HG03103 (cell line): Measurements from ENCODE around the gene RBMS3.
"Not testable (repeated sequence)": the region's sequence is repeated elsewhere in the genome, so short reads cannot be mapped to it uniquely, and the experiment has no call there.

ENCODE experiments used
- ATAC-seq: cut with Tn5 transposase; IDR thresholded peaks from one replicate; pipeline ENCODE4 v1.9.1; 2021; ENCODE audit warnings: low read depth; ENCODE audit not compliant: unreplicated experiment

RBMS3 gene

GRCh38 chr3:29307295-29307694 lies 26.4 kb downstream of the RBMS3 start:
- ATAC-seq: no peak

- ATAC-seq: no peak
These were observed 30.0 kb downstream of the RBMS3 start for GRCh38 chr3:29310865-29311264.

- no peak for ATAC-seq
These were observed 30.9 kb downstream of the RBMS3 start for GRCh38 chr3:29311795-29312194.

- ATAC-seq: no peak
These were observed 31.5 kb downstream of the RBMS3 start for GRCh38 chr3:29312395-29312794.

- no peak for ATAC-seq
These were observed 32.1 kb downstream of the RBMS3 start for GRCh38 chr3:29312960-29313452.

GRCh38 chr3:29313981-29314726 lies 33.3 kb downstream of the RBMS3 start:
- ATAC-seq: no peak

- ATAC-seq: no peak
These were observed 33.8 kb downstream of the RBMS3 start for GRCh38 chr3:29314727-29315088.

- no peak for ATAC-seq
These were observed 36.8 kb downstream of the RBMS3 start for GRCh38 chr3:29317659-29318173.

GRCh38 chr3:29318251-29318650 lies 37.4 kb downstream of the RBMS3 start:
- no peak for ATAC-seq

- ATAC-seq: peak; percentile 82
These were observed 38.4 kb downstream of the RBMS3 start for GRCh38 chr3:29319262-29319661.

GRCh38 chr3:29319798-29320197 lies 38.9 kb downstream of the RBMS3 start:
- ATAC-seq: no peak

- ATAC-seq: no peak
These were observed 41.7 kb downstream of the RBMS3 start for GRCh38 chr3:29322586-29322985.

GRCh38 chr3:29324180-29324651 lies 43.3 kb downstream of the RBMS3 start:
- ATAC-seq: peak; percentile 92

- ATAC-seq: not testable (repeated sequence)
These were observed 45.7 kb downstream of the RBMS3 start for GRCh38 chr3:29326540-29326939.

- ATAC-seq: no peak
These were observed 49.4 kb downstream of the RBMS3 start for GRCh38 chr3:29329986-29330890.

- no peak for ATAC-seq
These were observed 50.2 kb downstream of the RBMS3 start for GRCh38 chr3:29331035-29331434.

GRCh38 chr3:29331456-29332194 lies 50.8 kb downstream of the RBMS3 start:
- no peak for ATAC-seq

GRCh38 chr3:29332195-29332637 lies 51.3 kb downstream of the RBMS3 start:
- no peak for ATAC-seq

- ATAC-seq: no peak
These were observed 52.7 kb downstream of the RBMS3 start for GRCh38 chr3:29333576-29333975.

GRCh38 chr3:29334706-29335105 lies 53.8 kb downstream of the RBMS3 start:
- ATAC-seq: no peak
